Pancreas (tissue), 10 donors: ENCODE measurements around the gene MYO7A. TPM values are rescaled to one million over a fixed set of nuclear protein-coding genes. Genes with fewer than 3 reads are reported as not detected.
A peak's percentile ranks its signal among the peaks of the same experiment; 100 is the strongest.

Source experiments
- ATAC-seq, 4 donors: fragments of 200-7000 bp; cut with Tn5 transposase; one replicate each; pipeline versions ENCODE4 v1.8.0 to v1.9.1; 2020; ENCODE audit warnings: mild to moderate bottlenecking in 4 of 4, moderate library complexity in 4 of 4
- DNase-seq, 6 donors: peaks; one replicate each; pipeline ENCODE4 v3.0.0-alpha.2; 2020
- FAIRE-seq: peaks from 2 replicates; lab custom pipeline; 2012; peaks lifted over from hg19 to GRCh38; lab: Jason Lieb, UNC
- H3K27ac ChIP-seq, 4 donors: fragments of 200-600 bp; sonication (generic); 1 replicate in 3 of 4; 2 replicates in 1 of 4; pipeline versions ENCODE4 v1.5.0 to v1.8.0; 2020
- H3K27me3 ChIP-seq, 4 donors: fragments of 200-600 bp; one replicate each; pipeline ENCODE4 v1.8.0; 2021
- H3K36me3 ChIP-seq, 3 donors: fragments of 200-600 bp; sonication (generic) in 1 of 3; one replicate each; pipeline versions ENCODE4 v1.5.0 to v1.8.0; 2020 to 2021
- H3K4me1 ChIP-seq, 3 donors: fragments of 200-600 bp; one replicate each; pipeline ENCODE4 v1.8.0; 2021
- H3K4me3 ChIP-seq, 4 donors: fragments of 200-600 bp; sonication (generic) in 2 of 4; one replicate each; pipeline versions ENCODE4 v1.5.0 to v1.8.0; 2020 to 2021
- H3K9me3 ChIP-seq, 4 donors: fragments of 200-600 bp; one replicate each; pipeline ENCODE4 v1.8.0; 2021
- CTCF ChIP-seq, 4 donors: fragments of 200-600 bp; sonication (generic) in 3 of 4; IDR thresholded peaks; one replicate each; pipeline versions ENCODE4 v1.5.0 to v1.8.0; 2021; ENCODE audit warnings: antibody characterized with exemption in 4 of 4
- whole genome bisulfite sequencing, 2 donors: extraction: QIAGEN DNeasy Blood & Tissue Kit; methylation state at CpG; one replicate each; pipeline ENCODE4 v1.1.7; 2013; 5-methylcytosine and 5-hydroxymethylcytosine counted together
- intact Hi-C, 3 donors: fragments of 100-400 bp; cut with DNase I; formaldehyde crosslinking; loops; one replicate each; pipeline versions ENCODE4 v1.11.1 to v1.14.2; 2022
- polyA plus RNA-seq, 2 donors: library from polyadenylated mRNA; stranded (reverse); fragments of 200-250 nt; gene quantifications; one replicate each; pipeline ENCODE4 v1.2.3, GENCODE V29; 2013
- total RNA-seq, 6 donors: library from RNA; stranded (reverse); fragmentation: NEBNext Ultra II Directional in 4 of 6; extraction: Animal tissue kit (Norgen Biotek cat#: 25700) in 4 of 6; gene quantifications; one replicate each; pipeline versions ENCODE4 v1.2.1 to v1.2.4, GENCODE V29; 2021 to 2023
- donor health status: healthy with polysubstance abuse.
- donor health status: DM: no; HTN: no; CAD: no; lungs with moderate emphysema.
- donor health status: DM: no; HTN: no; CAD: no.
- donor health status: control.
- donor health status: control.
- donor health status: Bipolar disorder and iron deficiency.
- donor health status: DM: yes; HTN: yes; CAD: no.
- donor health status: DM: no; HTN: no; CAD: no.
- donor health status: DM: no; HTN: no; CAD: no.
- donor health status: DM: yes; HTN: yes; CAD: no.

MYO7A gene
- total and polyA plus RNA-seq, 8 donors = 3.8 to 13.3 (median 7.1) TPM

GRCh38 chr11:77138106-77138649 is 10.1 kb downstream of the MYO7A start:
- intact Hi-C loops = loop anchor here in 1 of 3 donors (5.0 kb wide), 1 partner anchor 44 kb away; no protein-coding TSS in a partner anchor
- Histone ChIP-seq H3K36me3 (no peaks in the 10 kb centered on the region), H3K27me3 (no peaks in the 10 kb centered on the region), H3K27ac (no peak overlapping the region), H3K9me3 (no peaks in the 10 kb centered on the region), H3K4me3 (no peak overlapping the region), H3K4me1 (peaks cover 0 to 15% (median 0%) of the 10 kb centered on the region in 3 donors)
- 52 to 54% methylated on average over 50 to 55 of the region's 55 CpGs for WGBS, 2 donors
- ATAC-seq (no peak), DNase-seq (peak in 1 of 6 donors; percentile 46), FAIRE-seq (no peak)
- no peak for TF ChIP-seq CTCF (IDR thresholded peaks at IDR 0.05)

- no peak overlapping the region for H3K27ac ChIP-seq
- H3K4me3 ChIP-seq = no peak overlapping the region
- peaks cover 0 to 15% (median 0%) of the 10 kb centered on the region in 3 donors for H3K4me1 ChIP-seq
- no peaks in the 10 kb centered on the region for H3K9me3 ChIP-seq
- no peak for TF ChIP-seq CTCF (IDR thresholded peaks at IDR 0.05)
- FAIRE-seq (no peak), DNase-seq (peak in 1 of 6 donors; percentile 33), ATAC-seq (no peak)
- H3K36me3 ChIP-seq = no peaks in the 10 kb centered on the region
- intact Hi-C loops = loop anchor here in 1 of 3 donors (5.0 kb wide), 1 partner anchor 43 kb away; no protein-coding TSS in a partner anchor
- 92 to 96% methylated on average over 8 of the region's 8 CpGs for WGBS, 2 donors
- no peaks in the 10 kb centered on the region for H3K27me3 ChIP-seq
Measured at GRCh38 chr11:77139201-77139600, 11.2 kb downstream of the MYO7A start.

GRCh38 chr11:77140231-77140851 is 12.3 kb downstream of the MYO7A start:
- ATAC-seq = peak; percentile 69 to 82 (median 80)
- DNase-seq = peak in 5 of 6 donors; percentile 50 to 76 (median 60)

GRCh38 chr11:77141034-77141433 is 13.0 kb downstream of the MYO7A start:
- FAIRE-seq = no peak

More at GRCh38 chr11:77140231-77140851, 12.3 kb downstream of the MYO7A start:
- Histone ChIP-seq H3K9me3 (no peaks in the 10 kb centered on the region), H3K4me3 (no peak overlapping the region), H3K4me1 (peaks cover 0 to 15% (median 0%) of the 10 kb centered on the region in 3 donors), H3K36me3 (no peaks in the 10 kb centered on the region), H3K27ac (peak overlapping the region in 2 of 4 donors; percentile 8 to 50), H3K27me3 (no peaks in the 10 kb centered on the region)
- TF ChIP-seq CTCF (IDR thresholded peaks at IDR 0.05) = no peak
- intact Hi-C loops = no loop called here
- WGBS, 2 donors = 65 to 67% methylated on average over 8 of the region's 8 CpGs
- no peak for FAIRE-seq

More at GRCh38 chr11:77141034-77141433, 13.0 kb downstream of the MYO7A start:
- no peaks in the 10 kb centered on the region for H3K9me3 ChIP-seq
- 71 to 78% methylated on average over 4 of the region's 4 CpGs for WGBS, 2 donors
- intact Hi-C loops = no loop called here
- DNase-seq = peak in 1 of 6 donors; percentile 14
- peak overlapping the region in 2 of 4 donors; percentile 8 to 50 for H3K27ac ChIP-seq
- no peaks in the 10 kb centered on the region for H3K27me3 ChIP-seq
- no peak for TF ChIP-seq CTCF (IDR thresholded peaks at IDR 0.05)
- ATAC-seq = peak; percentile 81 to 87 (median 84)
- H3K36me3 ChIP-seq = no peaks in the 10 kb centered on the region
- no peak overlapping the region for H3K4me3 ChIP-seq
- peaks cover 0 to 15% (median 0%) of the 10 kb centered on the region in 3 donors for H3K4me1 ChIP-seq
